ENCODE measurements around the gene NDUFC2. TPM values are rescaled to one million over a fixed set of nuclear protein-coding genes. Genes with fewer than 3 reads are reported as not detected.

NDUFC2 gene
- total and polyA plus RNA-seq, 2 of the 13 experiments (the other 11 are each of a cell fraction or from before 2014, with no cell fraction given): 256 to 363 TPM

DNA sequence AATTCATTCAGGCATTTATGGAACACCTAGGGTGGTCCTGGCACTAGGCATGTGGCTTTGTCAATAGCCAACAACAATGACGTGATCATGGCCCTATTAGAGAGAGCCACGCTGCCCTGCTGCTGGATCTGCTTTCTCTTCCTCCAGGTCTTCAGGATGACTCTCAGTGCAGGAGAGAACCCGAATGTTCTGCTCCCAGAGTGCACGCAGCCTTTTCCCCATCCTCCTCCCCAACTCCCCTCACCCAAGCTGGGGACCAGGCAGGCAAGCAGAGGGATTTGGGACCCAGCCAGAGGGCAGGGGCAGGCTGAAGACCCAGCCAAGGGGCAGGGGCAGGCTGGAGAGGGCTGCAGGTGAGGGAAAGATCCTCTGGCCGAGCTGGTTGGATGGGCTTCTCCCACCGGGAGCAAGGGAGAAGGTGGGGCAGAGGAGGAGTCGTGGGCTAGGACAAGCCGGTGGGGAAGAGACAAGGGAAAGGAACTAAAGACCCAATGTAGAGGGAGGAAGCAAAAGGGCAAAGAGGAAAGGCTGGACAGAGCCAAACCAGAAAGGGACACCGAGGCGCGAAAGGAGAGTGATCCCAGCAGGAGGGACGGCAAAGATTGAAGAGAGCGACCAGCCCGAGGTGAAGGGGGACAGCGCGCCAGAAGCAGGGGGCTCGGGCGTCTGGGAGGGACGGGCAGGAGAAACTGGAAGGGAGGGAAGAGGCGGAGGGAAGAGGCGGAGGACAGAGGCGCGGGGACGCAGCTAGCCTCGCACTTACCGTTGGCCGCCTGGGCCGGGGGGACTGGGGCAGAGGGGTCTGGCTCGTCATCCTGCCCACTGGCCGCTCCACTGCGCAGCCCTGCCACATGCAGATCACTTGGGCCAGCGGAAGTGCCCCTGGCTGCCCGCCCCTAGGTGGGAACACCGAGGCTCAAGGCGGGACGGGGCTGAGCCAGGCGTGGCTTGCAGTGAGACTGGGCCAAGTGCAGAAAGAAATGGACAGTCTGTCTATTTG is 57.0 kb downstream of the NDUFC2 start, which contains the start of gene KCTD14 (continued):
- TF ChIP-seq ZNF724P (CRISPR knock-in tag; IDR thresholded peaks at IDR 0.05; ENCODE audit: borderline replicate concordance): no peak
- peak; percentile 75; the same call in 1 of the 2 replicates for TF ChIP-seq ZBTB3 (CRISPR knock-in tag; IDR thresholded peaks at IDR 0.05; ENCODE audit: borderline replicate concordance, low read depth)
- TF ChIP-seq, protein P1, sequence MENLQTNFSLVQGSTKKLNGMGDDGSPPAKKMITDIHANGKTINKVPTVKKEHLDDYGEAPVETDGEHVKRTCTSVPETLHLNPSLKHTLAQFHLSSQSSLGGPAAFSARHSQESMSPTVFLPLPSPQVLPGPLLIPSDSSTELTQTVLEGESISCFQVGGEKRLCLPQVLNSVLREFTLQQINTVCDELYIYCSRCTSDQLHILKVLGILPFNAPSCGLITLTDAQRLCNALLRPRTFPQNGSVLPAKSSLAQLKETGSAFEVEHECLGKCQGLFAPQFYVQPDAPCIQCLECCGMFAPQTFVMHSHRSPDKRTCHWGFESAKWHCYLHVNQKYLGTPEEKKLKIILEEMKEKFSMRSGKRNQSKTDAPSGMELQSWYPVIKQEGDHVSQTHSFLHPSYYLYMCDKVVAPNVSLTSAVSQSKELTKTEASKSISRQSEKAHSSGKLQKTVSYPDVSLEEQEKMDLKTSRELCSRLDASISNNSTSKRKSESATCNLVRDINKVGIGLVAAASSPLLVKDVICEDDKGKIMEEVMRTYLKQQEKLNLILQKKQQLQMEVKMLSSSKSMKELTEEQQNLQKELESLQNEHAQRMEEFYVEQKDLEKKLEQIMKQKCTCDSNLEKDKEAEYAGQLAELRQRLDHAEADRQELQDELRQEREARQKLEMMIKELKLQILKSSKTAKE (CRISPR knock-in tag; IDR thresholded peaks at IDR 0.05; ENCODE audit: borderline replicate concordance): no peak
- TF ChIP-seq JUND (CRISPR knock-in tag; IDR thresholded peaks at IDR 0.05): no peak
- TF ChIP-seq, protein P2, sequence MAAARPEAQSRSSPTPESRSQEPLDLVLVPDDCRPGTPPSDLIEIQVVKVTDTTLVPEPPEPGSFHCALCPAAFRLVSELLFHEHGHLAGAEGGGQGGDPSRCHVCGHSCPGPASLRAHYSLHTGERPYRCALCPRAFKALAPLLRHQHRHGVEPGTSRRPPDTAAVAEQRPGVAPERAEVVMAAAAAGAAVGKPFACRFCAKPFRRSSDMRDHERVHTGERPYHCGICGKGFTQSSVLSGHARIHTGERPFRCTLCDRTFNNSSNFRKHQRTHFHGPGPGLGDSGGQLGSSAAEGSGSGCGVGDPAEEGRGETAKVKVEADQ (CRISPR knock-in tag; IDR thresholded peaks at IDR 0.05; ENCODE audit: borderline replicate concordance): peak; percentile 84; the same call in 1 of the 2 replicates
- TF ChIP-seq, protein P3, sequence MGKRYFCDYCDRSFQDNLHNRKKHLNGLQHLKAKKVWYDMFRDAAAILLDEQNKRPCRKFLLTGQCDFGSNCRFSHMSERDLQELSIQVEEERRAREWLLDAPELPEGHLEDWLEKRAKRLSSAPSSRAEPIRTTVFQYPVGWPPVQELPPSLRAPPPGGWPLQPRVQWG (CRISPR knock-in tag; IDR thresholded peaks at IDR 0.05; ENCODE audit: borderline replicate concordance, low read depth): no peak
- TF ChIP-seq, protein P4, sequence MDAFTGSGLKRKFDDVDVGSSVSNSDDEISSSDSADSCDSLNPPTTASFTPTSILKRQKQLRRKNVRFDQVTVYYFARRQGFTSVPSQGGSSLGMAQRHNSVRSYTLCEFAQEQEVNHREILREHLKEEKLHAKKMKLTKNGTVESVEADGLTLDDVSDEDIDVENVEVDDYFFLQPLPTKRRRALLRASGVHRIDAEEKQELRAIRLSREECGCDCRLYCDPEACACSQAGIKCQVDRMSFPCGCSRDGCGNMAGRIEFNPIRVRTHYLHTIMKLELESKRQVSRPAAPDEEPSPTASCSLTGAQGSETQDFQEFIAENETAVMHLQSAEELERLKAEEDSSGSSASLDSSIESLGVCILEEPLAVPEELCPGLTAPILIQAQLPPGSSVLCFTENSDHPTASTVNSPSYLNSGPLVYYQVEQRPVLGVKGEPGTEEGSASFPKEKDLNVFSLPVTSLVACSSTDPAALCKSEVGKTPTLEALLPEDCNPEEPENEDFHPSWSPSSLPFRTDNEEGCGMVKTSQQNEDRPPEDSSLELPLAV (CRISPR knock-in tag; conservative IDR thresholded peaks at IDR 0.05; ENCODE audit: low read depth): no peak
- TF ChIP-seq IRF2 (CRISPR knock-in tag; IDR thresholded peaks at IDR 0.05): peak; percentile 37; the same call in 1 of the 2 replicates
- TF ChIP-seq, protein P5, sequence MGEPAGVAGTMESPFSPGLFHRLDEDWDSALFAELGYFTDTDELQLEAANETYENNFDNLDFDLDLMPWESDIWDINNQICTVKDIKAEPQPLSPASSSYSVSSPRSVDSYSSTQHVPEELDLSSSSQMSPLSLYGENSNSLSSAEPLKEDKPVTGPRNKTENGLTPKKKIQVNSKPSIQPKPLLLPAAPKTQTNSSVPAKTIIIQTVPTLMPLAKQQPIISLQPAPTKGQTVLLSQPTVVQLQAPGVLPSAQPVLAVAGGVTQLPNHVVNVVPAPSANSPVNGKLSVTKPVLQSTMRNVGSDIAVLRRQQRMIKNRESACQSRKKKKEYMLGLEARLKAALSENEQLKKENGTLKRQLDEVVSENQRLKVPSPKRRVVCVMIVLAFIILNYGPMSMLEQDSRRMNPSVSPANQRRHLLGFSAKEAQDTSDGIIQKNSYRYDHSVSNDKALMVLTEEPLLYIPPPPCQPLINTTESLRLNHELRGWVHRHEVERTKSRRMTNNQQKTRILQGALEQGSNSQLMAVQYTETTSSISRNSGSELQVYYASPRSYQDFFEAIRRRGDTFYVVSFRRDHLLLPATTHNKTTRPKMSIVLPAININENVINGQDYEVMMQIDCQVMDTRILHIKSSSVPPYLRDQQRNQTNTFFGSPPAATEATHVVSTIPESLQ (CRISPR knock-in tag; conservative IDR thresholded peaks at IDR 0.05): no peak; the same call in 1 of the 2 replicates
- TF ChIP-seq NCOA5 (CRISPR knock-in tag; IDR thresholded peaks at IDR 0.05): no peak
- TF ChIP-seq, protein P6, sequence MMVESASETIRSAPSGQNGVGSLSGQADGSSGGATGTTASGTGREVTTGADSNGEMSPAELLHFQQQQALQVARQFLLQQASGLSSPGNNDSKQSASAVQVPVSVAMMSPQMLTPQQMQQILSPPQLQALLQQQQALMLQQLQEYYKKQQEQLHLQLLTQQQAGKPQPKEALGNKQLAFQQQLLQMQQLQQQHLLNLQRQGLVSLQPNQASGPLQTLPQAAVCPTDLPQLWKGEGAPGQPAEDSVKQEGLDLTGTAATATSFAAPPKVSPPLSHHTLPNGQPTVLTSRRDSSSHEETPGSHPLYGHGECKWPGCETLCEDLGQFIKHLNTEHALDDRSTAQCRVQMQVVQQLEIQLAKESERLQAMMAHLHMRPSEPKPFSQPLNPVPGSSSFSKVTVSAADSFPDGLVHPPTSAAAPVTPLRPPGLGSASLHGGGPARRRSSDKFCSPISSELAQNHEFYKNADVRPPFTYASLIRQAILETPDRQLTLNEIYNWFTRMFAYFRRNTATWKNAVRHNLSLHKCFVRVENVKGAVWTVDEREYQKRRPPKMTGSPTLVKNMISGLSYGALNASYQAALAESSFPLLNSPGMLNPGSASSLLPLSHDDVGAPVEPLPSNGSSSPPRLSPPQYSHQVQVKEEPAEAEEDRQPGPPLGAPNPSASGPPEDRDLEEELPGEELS (CRISPR knock-in tag; IDR thresholded peaks at IDR 0.05): peak; percentile 25; the same call in 1 of the 2 replicates
- TF ChIP-seq, protein P7, sequence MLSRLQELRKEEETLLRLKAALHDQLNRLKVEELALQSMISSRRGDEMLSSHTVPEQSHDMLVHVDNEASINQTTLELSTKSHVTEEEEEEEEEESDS (CRISPR knock-in tag; IDR thresholded peaks at IDR 0.05; ENCODE audit: borderline replicate concordance): peak; percentile 56; the same call in 1 of the 2 replicates
- TF ChIP-seq FOXC1 (CRISPR knock-in tag; IDR thresholded peaks at IDR 0.05; ENCODE audit: borderline replicate concordance): 0 out of 2 replicates have a peak, but pooled peaks have one; percentile 6
- TF ChIP-seq, protein P8, sequence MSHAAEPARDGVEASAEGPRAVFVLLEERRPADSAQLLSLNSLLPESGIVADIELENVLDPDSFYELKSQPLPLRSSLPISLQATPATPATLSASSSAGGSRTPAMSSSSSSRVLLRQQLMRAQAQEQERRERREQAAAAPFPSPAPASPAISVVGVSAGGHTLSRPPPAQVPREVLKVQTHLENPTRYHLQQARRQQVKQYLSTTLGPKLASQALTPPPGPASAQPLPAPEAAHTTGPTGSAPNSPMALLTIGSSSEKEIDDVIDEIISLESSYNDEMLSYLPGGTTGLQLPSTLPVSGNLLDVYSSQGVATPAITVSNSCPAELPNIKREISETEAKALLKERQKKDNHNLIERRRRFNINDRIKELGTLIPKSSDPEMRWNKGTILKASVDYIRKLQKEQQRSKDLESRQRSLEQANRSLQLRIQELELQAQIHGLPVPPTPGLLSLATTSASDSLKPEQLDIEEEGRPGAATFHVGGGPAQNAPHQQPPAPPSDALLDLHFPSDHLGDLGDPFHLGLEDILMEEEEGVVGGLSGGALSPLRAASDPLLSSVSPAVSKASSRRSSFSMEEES (CRISPR knock-in tag; IDR thresholded peaks at IDR 0.05): no peak
